ENCODE measurements around the gene STK32C.

The STK32C gene

DNA sequence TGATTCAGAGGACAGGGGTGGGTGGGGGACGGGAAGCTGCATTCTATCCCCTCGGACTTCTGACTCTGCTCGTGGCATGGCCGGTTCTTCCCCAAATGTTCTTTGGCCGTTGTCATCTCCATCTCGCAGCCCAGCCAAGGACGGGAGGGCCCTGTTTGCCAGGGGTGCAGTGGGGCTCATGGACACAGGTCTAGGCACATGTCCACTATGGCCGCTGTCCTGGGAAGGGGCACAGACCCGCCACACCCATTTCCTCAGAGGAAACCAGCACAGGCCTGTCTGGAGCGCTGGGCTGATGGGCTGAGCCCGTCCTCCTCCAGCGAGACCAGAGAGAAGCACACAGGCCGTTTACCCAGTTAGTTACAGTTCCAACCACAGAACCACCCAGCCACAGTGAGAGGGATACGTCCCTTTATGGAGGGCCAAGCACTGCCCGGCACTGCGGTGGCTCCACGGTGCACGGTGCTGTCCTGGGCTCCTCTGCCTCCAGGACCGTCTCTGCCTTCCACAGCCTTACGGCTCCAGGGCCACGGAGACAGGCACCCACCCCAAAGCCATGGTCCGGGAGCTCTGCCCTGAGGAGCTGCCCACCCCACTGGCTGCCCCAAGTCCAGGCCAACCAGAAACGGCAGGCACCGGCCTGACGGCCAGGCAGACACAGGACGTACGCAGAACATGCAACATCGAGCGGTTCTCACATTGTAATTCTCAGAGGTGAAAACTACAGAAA, 100.8 kb downstream of the STK32C start:
- DNase-seq, result no peak

DNA sequence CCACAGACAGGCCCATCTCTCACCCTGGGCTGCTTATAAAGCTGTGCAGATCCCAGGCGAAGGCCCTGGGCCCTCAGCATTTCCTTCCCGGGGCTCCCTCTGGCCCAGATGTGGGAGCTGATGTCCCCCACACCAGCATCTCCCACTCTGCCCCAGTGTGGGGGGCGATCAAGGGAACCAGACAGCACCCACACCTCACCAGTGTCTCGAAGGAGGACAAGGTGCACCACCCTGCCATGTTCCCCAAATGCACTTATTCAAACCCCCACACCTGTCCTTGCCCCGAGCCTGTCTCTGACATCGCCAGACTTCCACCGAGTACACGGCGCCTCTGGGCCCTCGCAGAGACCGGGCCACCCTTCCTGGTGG, 101.4 kb downstream of the STK32C start:
- DNase-seq, result no peak

DNA sequence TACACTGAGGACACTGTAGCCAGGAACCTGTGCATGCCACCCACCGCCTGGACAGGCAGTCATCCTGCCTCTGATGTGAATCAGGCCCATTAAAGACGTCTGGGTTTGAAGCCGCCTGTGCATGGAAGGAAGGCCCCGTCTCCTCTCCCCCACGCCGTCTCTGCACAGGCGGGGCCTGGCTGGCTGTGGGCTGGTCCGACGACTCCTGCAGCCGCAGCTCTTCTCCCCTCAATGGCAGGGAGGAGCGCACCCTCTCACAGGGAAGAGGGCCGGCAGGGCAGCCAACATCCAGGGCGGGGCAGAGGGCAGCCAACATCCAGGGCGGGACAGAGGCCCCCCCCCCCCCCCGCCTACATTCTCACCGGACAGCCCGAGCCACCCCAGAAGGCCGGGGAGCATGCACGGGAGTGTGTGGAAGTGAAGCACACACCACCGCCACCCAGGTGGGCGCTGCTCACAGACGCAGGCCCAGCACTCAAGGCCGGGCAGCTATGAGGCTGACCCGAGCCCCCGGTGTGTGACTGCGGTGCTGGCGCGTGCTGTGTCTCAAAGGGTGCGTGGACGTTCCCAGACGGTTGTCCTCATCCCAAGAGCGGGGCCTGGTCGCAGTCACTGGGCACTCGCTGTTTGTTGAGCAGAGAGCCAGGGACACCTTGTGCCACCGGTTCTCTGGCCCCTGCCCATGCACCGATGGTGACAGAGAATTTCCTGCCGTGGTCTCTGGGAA, 101.9 kb downstream of the STK32C start:
- DNase-seq, result no peak

DNA sequence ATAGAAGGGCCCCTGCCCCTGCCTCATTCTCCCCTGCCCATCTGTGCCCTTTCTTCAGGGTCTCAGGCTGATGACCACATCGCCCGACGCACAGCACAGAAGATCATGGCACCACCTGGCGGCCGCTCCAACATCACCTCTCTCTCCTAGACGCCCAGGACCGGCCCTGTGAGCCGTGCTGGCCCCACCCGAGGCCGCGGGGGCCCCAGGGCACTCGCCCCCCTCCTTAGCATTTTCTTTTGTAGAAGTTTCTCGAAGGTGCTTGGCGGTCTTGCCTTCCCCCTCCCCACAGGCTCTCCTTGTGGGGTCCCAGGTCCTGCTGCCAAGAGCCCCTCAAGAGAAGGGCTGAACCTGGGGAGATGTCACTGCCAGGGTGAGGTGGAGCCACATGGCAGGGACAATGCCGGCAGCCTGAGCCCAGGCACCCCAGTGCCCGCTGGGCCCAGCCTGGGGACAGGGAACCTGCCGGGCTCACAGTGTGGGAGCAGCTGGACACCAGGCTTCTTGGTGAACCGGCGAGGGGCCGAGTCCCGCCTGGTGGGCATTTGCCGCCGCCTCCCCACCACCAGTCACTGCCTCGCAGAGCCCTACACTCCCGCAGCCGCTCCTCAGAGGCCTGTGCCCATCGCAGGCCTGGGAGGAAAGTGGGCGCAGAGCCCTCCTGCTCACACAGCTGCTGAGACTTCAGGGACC, 102.8 kb downstream of the STK32C start:
- no peak for DNase-seq

DNA sequence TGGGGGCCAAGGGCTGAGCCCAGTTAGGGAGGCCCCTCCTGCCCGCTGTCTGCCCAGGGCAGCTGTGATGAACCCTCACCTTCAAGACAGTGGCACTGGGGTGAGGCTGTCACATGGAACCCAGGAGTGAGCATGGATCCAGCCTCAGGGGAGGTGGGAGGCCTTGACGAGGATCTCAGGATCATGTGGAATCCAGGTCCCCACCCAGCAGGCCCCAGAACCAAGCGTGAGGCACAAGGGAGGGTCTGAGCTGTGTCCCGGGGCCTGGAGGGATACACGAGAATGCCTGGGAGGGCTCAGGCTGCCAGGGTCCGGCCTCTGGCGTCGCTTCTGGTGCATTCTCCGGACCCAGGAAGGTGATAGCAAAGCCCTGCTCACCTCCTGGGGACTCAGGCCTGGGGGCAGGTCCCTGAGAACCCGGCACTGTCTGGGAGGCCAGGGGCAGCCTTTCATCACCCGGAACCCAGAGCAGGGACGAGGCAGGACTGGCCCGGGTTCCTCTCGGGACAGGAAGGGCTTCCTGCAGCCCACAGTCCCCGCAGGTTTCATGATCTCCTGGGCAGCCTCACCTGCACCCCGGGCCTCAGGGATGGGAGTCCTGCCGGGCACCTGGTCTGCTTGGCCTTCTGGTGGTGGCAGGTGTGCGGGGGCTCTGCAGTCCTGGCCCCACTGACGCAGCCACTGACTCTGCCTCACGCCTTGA, 103.5 kb downstream of the STK32C start:
- no peak for DNase-seq

DNA sequence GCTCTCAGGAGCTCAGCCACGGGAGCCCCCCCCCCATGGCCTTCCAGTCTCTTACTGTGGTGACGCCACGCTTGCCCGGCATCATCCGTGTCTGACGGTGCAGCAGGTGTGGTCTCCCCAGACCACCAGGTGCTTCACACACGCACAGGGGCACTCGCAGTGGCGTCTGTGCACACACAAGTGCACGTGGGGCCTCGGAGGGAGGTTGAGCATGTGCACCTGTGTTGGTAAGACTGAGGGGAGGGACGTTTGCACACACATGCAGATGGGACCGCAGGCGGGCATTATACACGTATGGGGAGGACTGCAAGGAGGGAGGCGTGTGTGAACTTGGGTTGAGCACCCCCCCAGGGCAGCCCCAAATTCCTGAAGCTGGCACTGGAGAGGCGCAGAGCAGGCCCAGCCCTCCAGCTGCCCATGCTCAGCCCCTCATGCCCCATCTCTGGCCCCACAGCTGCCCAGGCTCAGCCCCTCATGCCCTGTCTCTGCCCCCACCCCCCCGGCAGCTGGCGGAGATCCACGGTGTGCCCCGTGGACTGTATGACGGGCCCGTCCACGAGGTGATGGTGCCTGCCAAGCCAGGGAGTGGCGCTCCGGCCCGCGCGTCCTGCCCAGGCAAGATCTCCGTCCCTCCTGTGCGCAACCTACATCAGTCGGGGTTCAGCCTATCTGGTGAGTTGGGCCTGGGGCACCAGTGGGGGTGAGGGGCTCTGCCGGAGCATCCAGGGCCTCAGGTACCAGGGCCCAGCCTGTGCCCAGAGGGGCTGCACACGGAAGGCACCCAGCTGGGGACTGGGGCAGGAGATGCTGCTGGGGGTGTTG, 104.3 kb downstream of the STK32C start:
- no peak for DNase-seq

DNA sequence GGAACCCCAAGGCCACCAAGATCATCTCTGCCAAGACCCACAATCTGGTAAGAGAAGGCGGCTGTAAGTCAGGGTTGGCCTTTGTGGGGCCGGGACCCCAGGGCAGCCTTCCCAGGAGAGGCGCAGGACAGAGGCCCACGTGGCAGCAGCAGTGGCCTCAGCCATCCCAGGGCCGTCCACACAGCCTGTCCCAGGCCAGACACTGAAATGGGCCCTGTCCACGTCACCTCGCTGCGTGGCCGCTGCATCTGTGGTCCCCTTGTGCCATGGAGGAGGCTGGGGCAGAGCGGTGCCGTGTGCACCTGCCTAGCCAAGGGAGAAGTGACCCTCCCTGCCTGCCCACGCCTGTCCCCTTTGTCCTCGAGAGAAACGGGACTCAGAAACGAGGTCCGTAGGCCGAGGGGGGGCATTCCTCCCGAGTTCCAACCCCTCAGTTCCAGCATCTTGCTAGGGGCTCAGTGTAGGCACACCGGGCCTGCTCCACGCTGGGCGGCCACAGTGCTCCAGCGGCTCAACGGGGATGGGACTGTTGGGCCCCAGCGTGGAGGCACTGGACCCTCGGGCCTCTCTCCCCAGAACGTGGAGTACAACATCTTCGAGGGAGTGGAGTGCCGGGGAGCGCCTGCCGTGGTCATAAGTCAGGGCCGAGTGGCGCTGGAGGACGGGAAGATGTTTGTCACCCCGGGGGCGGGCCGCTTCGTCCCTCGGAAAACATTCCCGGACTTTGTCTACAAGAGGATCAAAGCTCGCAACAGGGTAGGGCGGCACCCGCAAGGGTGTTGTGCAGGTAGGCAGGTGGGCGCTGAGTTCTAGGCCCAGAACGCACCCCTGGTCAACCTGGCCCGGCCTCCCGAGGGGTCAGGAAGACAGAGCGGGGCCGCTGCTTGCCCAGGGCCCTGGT, 105.4 kb downstream of the STK32C start:
- DNase-seq, result no peak

DNA sequence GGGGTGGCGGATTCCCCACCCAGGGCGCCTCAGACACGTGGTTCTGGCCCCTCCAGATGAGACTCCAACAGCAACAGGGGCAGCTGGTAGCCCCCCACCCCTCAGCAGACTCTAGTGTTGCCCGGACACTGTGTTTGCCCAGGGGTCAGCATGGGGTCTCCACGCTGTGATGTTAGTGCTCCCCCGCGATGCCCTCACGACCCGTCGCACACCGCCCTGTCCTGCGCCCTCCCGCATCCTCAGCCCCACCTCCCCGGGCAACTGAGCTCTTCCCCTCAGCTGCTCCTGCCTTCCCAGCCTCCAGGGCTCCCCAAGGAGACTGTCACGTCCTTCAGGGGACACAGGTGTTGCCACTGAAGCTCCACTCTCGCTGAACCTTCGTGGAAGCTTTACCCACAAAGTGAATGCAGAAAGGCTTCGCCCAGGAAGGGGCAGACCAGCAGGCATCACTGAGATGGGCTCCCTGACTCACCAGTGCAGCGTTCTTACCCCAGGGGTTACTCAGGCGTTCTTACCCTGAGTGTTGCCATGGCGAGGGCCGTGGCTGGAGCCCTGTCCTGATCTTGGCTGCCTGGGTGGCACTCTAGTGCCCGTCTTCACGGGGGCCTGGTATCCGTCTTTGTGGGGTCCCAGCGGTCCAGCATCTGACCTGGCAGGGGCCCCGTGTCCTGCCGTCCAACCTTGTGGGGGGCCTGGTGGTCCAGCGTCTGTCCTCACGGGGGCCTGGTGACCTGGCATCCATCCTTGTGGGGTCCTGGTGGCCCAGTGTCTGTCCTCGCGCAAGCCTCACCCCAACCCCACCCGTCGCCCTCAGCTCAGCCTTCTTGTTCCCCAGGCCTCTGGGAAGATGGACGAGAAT, 106.4 kb downstream of the STK32C start:
- DNase-seq, result no peak

DNA sequence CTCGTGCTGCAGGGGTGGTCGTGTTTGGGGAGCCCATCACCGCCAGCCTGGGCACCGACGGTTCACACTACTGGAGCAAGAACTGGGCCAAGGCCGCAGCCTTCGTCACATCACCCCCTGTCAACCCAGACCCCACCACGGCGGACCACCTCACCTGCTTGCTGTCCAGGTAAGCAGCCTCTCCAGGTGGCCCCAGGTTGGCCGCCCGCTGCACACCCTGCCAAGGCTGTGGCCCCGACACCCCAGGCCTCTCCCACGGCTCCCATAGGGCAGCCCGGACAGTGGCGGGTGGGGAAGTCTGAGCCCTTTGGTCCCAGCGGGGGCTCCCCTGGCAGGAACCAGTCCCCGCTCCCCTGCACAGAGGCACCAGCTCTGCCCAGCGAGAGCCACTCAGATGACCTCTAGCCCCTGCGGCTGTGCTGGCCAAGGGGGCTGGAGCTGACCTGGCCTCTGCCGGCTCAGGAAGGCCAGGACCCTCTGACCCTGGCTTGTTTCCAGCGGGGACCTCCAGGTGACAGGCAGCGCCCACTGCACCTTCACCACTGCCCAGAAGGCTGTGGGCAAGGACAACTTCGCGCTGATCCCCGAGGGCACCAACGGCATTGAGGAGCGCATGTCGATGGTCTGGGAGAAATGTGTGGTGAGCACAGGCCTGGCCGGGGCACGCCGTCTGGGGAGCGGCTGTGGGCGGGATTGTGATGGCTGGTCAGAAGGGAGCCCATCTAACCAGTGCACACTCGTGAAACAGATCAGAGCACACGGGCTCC, 107.2 kb downstream of the STK32C start:
- no peak for DNase-seq

DNA sequence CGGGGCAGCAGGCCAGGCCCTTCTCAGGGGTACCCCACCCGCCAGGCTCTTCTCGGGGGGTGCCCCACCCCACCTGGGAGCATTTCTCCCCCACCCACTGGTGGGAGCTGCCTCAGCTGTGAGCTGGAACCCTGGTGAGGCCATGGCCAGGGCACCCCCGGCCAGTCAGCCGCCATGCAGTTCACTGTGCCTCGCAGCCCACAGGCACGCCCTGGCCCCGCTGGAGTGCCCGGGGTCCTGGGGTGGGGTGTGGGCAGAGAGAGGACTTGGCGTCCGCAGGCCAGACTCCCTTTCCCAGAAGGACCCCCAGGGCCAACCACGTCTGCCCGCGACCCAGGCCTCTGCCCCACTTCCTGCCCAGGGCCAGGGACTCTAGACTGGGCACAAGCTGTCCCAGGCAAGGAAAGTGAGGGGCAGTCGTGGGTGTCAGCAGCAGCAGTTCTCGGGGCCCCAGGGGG, 107.9 kb downstream of the STK32C start:
- no peak for DNase-seq

DNA sequence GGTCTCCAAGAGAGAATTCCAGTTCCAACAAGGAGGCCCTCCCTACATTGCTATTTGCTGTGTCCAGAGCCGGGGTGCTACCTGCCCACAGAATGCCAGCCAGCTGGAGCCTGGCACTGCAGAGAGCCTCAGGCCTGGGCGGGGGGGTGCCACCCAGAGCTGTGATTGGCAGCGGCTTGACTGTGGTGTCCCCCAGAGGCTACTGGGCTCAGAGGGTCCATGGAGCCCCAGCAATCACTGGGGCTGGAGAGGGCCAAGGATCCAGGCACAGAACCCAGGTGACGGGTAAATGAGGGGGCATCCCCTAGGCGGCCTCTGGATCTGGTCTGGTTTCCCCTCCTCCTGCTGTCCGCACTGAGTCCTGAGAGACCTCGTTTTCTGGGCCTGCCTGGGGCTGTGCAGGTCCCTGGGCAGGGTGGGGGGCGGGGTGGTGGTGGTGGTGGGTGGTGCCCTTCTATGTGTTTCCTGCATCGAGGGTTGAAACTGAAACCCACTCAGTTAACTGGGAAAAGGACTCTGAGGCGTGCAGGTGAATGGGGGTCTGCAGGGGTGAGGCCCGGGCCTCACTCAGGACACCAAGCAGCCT, 108.4 kb downstream of the STK32C start:
- DNase-seq, result no peak

DNA sequence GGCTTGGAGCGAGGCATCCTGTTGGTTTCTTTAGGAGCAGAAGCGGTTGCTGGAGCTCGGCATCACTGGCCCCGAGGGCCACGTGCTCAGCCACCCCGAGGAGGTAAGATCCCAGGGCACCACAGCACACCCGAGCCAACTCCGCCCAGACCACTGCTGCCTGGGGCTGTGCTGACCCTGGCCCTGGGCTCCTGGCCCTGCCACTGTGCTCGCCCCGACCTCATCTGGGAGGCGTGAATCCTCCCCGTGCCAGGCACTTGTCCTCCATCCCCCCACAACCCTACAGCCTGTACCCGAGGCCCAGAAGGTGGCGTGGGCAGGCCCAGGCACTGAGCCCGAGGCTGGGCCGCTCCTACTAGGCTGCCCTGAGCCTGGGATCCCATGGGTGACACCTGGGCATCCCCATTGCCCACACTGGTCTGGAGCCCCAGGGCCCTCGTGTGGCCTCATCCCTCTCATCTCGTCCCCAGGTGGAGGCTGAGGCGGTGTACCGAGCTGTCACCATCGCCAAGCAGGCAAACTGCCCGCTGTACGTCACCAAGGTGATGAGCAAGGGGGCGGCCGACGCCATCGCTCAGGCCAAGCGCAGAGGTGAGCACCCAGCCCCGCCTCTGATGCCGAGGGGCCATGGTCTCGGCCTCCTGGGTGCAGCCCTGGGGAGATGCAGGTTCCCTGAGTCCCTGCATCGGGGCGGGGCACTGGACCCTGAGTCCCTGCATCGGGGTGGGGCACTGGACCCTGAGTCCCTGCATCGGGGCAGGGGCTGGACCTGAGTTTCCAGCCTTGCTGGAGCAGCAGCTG, 109.2 kb downstream of the STK32C start:
- DNase-seq, result no peak

DNA sequence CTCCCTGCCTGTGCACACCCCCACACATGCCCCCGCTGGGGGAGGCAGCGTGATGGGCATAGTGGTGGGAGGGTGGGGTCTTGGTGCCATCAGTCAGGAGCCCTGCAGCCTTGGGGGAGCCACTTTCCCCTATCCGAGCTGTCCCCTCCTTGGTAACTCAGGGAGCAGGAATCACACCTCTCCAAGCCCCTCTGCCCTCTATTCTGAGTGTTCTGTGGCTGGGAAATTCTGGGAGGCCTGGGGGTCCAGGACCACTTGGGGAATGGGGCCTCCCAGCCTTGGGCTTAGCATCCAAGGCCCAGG, 109.7 kb downstream of the STK32C start:
- no peak for DNase-seq

DNA sequence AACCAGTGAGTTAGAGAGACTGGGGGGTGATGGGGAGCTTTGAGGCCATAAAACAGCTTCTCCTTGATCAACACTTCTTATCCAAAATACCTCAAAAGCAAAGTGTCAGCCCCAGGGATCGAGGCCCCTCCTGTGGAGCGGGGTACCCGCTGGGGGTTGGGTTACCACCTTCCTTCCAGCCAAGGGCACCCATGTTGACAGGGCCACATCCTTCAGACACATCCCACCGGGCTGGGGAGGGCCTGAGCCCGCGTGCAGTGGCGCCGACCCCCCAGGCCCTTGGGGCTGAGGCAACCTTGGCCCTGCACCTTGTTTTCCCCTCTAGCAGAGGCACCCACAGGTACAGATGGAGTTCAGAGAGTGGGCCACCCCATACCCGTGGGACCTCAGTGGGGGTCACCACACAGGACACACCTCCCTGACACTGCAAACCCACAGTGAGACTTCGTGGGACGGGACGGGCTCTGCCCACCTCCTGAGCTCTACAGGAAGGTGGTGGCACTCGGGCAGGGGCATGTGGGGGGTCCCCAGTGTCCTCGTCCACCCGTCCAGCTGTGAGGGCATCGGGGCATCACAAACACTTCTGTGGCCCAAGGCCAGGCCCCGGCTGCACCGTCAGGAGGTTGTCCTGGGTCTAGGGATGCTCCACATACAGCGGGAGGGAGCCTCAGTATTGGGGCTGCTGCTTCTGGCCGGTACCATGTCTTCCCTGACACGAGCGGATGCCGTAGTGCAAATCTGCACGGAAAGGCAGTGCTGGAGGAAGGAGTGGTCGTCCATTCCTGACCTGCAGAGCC, 110.3 kb downstream of the STK32C start:
- DNase-seq, result no peak

DNA sequence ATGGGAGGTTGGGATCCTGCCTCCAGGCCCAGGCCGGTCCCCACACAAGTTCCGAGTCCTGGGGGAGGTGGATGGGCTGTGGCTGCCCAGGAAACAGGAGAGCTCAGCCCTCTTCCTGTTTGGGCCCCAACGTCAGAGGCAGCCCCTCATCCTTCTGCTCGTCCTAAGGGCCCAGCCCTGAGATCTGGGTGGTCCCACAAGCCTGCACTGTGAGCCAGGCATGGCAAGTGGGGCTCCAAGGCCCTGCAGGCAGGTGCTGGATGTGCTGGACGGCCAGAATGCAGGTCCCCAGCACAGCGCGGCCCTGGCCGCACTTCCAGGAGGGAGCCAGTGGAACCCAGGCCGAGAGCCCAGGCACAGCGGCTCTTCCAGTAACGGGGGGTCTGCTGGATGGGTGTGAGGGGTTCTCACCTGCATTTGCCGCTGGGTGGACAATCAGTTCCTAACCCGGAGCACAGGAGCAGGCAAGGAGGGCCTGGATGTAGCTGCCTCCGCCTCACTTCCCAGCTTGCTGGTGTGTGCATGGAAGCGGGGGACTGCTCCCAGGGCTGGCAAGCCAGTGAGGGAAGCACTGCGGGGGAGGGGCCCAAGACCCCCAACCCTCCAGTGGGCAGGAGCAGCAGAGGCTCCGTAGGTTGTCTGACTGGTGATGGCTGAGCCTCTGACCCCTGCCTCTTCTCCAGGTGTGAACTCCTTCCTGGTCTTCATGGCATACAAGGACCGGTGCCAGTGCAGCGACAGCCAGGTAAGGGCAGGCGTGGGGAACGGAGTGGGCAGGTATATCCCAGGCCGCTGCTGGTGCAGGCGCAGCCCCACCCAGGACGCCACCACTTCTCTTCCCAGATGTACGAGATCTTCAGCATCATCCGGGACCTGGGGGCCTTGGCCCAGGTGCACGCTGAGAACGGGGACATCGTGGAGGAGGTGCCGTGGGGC, 111.3 kb downstream of the STK32C start:
- DNase-seq, result no peak

DNA sequence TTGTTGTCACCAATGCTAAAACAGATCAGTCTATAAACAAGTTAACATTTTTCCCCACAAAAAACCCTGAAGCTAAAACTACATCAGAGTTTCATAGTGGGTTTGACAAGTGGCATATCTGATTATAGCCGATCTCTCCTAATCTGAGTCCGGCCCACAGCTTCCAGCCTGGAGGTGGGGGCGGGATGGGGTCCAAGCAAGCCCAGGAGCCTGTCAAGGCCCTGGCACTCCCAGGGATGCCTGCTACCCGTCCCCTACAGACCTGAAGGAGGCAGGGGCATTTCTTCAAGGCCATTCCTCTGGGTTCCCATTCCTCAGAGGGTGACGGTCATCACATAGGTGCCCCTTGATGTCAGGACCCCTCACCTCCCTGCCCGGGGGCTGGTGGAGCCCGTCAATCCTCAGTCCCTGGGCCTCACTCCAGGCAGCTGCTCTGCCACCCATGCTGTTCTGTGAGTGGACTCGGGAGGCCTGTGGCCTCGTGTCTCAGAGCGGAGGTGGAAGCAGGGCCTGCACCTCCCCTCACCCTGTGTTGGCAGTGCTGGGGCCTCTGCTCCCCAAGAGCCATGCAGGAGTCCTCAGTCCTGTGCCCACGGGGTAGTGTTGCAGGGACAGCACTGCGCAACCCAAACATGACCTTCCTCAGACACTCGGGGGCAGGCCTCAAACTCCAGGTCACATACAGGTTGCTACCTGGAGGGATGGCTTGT, 112.2 kb downstream of the STK32C start:
- DNase-seq, result no peak
